Ramos (cell line): ENCODE data around the gene POLRMT.

ENCODE experiments used
- in situ Hi-C: fragments of 300-500 bp; cut with MboI; formaldehyde crosslinking; loops from one replicate; pipeline ENCODE4 v1.14.3; 2022; ENCODE audit warnings: low sequenced_read_pairs; ENCODE audit not compliant: unreplicated experiment

The POLRMT gene

GRCh38 chr19:663682-664117 lies 30.4 kb upstream of the POLRMT start:
- in situ Hi-C loops = no loop called here

GRCh38 chr19:662962-663681 lies 29.8 kb upstream of the POLRMT start, which contains the start of gene RNF126:
RNF126 (minus strand) TSS chr19:663214; CDS start chr19:663121, 93 bp downstream.
- in situ Hi-C loops = no loop called here

GRCh38 chr19:662207-662961 lies 29.0 kb upstream of the POLRMT start:
- in situ Hi-C loops = no loop called here

- in situ Hi-C loops = no loop called here
Measured at GRCh38 chr19:661427-662196, 28.3 kb upstream of the POLRMT start.

GRCh38 chr19:660793-661426 lies 27.6 kb upstream of the POLRMT start:
- in situ Hi-C loops = no loop called here

GRCh38 chr19:658916-659839 lies 25.8 kb upstream of the POLRMT start:
- in situ Hi-C loops = no loop called here

GRCh38 chr19:658059-658839 lies 24.9 kb upstream of the POLRMT start:
- in situ Hi-C loops = no loop called here

- in situ Hi-C loops = no loop called here
Measured at GRCh38 chr19:657611-658010, 24.3 kb upstream of the POLRMT start.

GRCh38 chr19:656751-657559 lies 23.6 kb upstream of the POLRMT start:
- in situ Hi-C loops = no loop called here

GRCh38 chr19:655691-656090 lies 22.4 kb upstream of the POLRMT start:
- in situ Hi-C loops = no loop called here

- in situ Hi-C loops = no loop called here
Measured at GRCh38 chr19:653425-653824, 20.1 kb upstream of the POLRMT start.

GRCh38 chr19:652467-653389 lies 19.4 kb upstream of the POLRMT start:
- in situ Hi-C loops = no loop called here

- in situ Hi-C loops = no loop called here
Measured at GRCh38 chr19:651991-652390, 18.7 kb upstream of the POLRMT start.

- in situ Hi-C loops = no loop called here
Measured at GRCh38 chr19:651114-651818, 17.9 kb upstream of the POLRMT start.

GRCh38 chr19:650121-650520 lies 16.8 kb upstream of the POLRMT start:
- in situ Hi-C loops = no loop called here
